C1 segment of cervical spinal cord (tissue), 14 donors: Measurements from ENCODE around the gene MALAT1.
"Not testable (repeated sequence)": the region's sequence is repeated elsewhere in the genome, so short reads cannot be mapped to it uniquely, and the experiment has no call there.

Experiments used
- DNase-seq, 14 donors: peaks; one replicate each; lab custom pipeline; 2025; lab: John Stamatoyannopoulos, UW

The MALAT1 gene

DNA sequence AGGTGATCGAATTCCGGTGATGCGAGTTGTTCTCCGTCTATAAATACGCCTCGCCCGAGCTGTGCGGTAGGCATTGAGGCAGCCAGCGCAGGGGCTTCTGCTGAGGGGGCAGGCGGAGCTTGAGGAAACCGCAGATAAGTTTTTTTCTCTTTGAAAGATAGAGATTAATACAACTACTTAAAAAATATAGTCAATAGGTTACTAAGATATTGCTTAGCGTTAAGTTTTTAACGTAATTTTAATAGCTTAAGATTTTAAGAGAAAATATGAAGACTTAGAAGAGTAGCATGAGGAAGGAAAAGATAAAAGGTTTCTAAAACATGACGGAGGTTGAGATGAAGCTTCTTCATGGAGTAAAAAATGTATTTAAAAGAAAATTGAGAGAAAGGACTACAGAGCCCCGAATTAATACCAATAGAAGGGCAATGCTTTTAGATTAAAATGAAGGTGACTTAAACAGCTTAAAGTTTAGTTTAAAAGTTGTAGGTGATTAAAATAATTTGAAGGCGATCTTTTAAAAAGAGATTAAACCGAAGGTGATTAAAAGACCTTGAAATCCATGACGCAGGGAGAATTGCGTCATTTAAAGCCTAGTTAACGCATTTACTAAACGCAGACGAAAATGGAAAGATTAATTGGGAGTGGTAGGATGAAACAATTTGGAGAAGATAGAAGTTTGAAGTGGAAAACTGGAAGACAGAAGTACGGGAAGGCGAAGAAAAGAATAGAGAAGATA, at the start of gene MALAT1:
MALAT1 (plus strand) TSS at position 69 of the 736 bp plus-strand sequence.
- DNase-seq: peak in 12 of 14 donors; percentile 74 to 91 (median 88)

- not testable (repeated sequence) for DNase-seq
These were observed 47.5 kb upstream of the MALAT1 start for GRCh38 chr11:65451301-65451700.

- not testable (repeated sequence) for DNase-seq
These were observed 46.6 kb upstream of the MALAT1 start for GRCh38 chr11:65452259-65452658.

GRCh38 chr11:65452806-65453490, 45.9 kb upstream of the MALAT1 start:
- no peak for DNase-seq

- peak in 1 of 14 donors; percentile 26 for DNase-seq
These were observed 44.5 kb upstream of the MALAT1 start for GRCh38 chr11:65454311-65454695.

DNA sequence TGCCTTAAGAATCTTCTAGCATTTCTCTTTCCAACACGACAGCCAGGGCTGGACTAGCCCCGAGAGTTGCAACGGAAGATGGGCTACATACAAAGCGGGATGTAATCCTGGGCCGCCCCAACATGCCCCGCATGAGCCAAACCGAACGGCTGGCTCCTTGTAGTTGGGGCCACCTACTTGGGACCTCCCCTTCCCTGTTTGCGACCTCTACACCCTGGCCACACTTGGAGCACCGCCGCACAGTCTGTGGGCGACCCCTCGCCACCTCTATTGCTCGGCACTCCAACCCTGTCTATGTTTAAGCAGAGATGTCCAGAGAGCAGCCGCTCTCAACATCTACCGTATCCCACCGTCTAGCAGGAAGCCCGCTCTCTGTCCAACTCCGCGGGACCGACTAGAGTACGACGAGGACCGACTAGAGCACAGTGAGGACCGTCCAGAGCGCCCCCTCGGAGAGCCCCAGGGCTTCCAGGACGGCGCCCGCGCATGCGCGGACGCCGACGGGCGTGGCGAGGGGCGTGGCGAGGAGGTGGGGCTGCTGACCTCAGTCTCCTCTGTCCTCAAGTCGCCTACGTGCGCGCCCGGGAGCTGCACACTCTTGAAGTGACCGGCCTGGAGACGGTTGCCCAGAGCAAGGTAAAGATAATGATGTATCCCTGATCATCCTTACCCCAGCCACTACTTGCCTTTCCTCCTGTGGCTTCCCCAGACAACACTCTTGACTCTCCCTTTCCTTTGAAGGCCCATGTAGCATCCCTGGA, 44.0 kb upstream of the MALAT1 start:
- peak; percentile 57 to 89 (median 84) for DNase-seq

- no peak for DNase-seq
These were observed 42.4 kb upstream of the MALAT1 start for GRCh38 chr11:65456418-65456817.

GRCh38 chr11:65459552-65459951, 39.3 kb upstream of the MALAT1 start:
- DNase-seq: no peak

- not testable (repeated sequence) for DNase-seq
These were observed 33.4 kb upstream of the MALAT1 start for GRCh38 chr11:65465471-65465870.

DNA sequence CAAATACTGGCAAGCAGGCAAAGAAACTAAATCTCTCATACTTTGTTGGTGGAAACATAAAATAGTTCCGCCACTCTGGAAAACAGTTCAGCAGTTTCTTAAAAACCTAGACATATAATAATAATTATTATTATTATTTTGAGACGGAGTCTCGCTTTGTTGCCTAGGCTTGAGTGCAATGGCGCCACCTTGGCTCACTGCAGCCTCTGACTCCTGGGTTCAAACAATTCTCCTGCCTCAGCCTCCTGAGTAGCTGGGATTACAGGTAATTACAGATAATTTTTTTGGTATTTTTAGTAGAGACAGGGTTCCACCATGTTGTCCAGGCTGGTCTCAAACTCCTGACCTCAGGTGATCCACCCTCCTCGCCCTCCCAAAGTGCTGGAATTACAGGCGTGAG, 31.5 kb upstream of the MALAT1 start:
- DNase-seq: not testable (repeated sequence)

GRCh38 chr11:65468874-65469333, 29.9 kb upstream of the MALAT1 start:
- peak in 1 of 14 donors; percentile 36 for DNase-seq

- peak in 1 of 14 donors; percentile 16 for DNase-seq
These were observed 28.3 kb upstream of the MALAT1 start for GRCh38 chr11:65470433-65471049.

GRCh38 chr11:65471447-65471891, 27.4 kb upstream of the MALAT1 start:
- peak in 10 of 14 donors; percentile 14 to 79 (median 50) for DNase-seq

DNA sequence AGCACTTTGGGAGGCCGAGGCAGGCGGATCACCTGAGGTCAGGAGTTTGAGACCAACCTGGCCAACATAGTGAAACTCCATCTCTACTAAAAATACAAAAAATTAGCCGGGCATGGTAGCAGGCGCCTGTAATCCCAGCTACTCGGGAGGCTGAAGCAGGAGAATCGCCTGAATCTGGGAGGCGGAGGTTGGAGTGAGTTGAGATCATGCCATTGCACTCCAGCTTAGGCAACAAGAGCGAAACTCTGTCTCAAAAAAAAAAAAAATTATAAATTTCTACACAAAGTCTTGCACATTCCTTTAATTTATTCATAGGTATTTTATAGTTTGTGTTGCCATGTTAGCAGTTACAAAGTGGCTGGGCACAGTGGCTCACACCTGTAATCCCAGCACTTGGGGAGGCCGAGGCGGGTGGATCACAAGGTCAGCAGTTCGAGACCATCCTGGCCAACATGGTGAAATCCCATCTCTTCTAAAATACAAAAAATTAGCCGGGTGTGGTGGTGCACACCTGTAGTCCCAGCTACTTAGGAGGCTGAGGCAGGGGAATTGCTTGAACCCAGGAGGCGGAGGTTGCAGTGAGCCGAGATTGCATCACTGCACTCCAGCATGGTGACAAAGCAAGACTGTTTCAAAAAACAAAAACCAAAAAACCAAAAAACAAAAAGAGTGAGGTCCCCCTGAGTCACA, 26.1 kb upstream of the MALAT1 start:
- DNase-seq: not testable (repeated sequence)

GRCh38 chr11:65473278-65473860, 25.5 kb upstream of the MALAT1 start:
- no peak for DNase-seq

DNA sequence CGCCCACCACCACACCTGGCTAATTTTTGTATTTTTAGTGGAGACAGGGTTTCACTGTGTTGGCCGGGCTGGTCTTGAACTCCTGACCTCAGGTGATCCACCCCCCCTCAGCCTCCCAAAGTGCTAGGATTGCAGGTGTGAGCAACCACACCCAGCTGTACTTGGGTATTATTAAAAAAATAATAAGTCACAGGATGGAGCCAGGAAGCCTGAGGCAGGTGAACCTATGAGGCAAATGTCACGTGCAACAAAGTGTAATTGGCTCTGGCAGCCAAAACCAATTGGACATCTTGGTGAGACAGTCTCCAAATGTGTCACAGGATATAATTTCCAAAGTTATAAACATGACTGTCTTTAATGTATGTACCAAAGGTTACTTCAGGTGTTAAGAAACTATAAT, 24.0 kb upstream of the MALAT1 start:
- DNase-seq: no peak

- peak in 3 of 14 donors; percentile 36 to 69 (median 58) for DNase-seq
These were observed 22.2 kb upstream of the MALAT1 start for GRCh38 chr11:65476632-65477148.

GRCh38 chr11:65477149-65477965, 21.5 kb upstream of the MALAT1 start:
- DNase-seq: peak; percentile 84 to 98 (median 94)
